Stomach (tissue), 4 donors: ENCODE measurements around the gene TIMELESS.

Experiments
- CTCF ChIP-seq, 7 experiments: fragments of 450-650 bp in 4 of 7; fragments of 200-600 bp in 3 of 7; sonication (generic) in 3 of 7; IDR thresholded peaks; one replicate each; pipeline ENCODE4 v1.5.1; 2016 to 2019; ENCODE audit warnings: antibody characterized with exemption in 7 of 7, control low read depth in 2 of 7, mild to moderate bottlenecking in 1 of 7
- EP300 ChIP-seq: sonication (generic); formaldehyde crosslinking; IDR thresholded peaks from one replicate; pipeline ENCODE4 v1.6.1; 2017; ENCODE audit warnings: antibody characterized with exemption
- POLR2AphosphoS5 ChIP-seq, 3 donors: sonication (generic); formaldehyde crosslinking; IDR thresholded peaks; one replicate each; pipeline ENCODE4 v1.6.1; 2016; ENCODE audit warnings: antibody characterized with exemption in 3 of 3

- no peak for TF ChIP-seq POLR2AphosphoS5 (IDR thresholded peaks at IDR 0.05)
- no peak for TF ChIP-seq CTCF (IDR thresholded peaks at IDR 0.05)
- no peak for TF ChIP-seq EP300
Measured at GRCh38 chr12:56449622-56449984, 377 bp upstream of the TIMELESS start.
